Articular chondrocyte of knee joint (primary cell): Measurements from ENCODE around the gene ZNF691. TPM values are rescaled to one million over a fixed set of nuclear protein-coding genes. Genes with fewer than 3 reads are reported as not detected.

Experiments
- total RNA-seq: library from RNA; depleted of rRNA; stranded (reverse); fragments of >200 nt; gene quantifications from 2 replicates; pipeline ENCODE4 v1.2.3, GENCODE V29; 2012

Gene ZNF691
- 7.3 and 10.3 TPM in 2 replicates for total RNA-seq

GRCh38 chr1:42846257-42847110 lies at the start of gene ZNF691:
ZNF691 (plus strand) TSS chr1:42846613; CDS start chr1:42849659, 3,046 bp downstream.

GRCh38 chr1:42816585-42817439 lies 29.6 kb upstream of the ZNF691 start, which contains the start of the genes ERMAP and SVBP:
ERMAP (plus strand) TSS chr1:42817122; CDS start chr1:42830449, 13,327 bp downstream.
SVBP (minus strand) TSS chr1:42817397; CDS start chr1:42816544, 853 bp downstream.

Other genes with a start within 250 kb of the ZNF691 start
- gene PPIH, start 188.2 kb upstream of the ZNF691 start, total RNA-seq: 23.3 and 25.3 TPM in 2 replicates
- 669 and 745 TPM in 2 replicates for gene YBX1, start 164.2 kb upstream of the ZNF691 start, total RNA-seq
- not detected in 2 replicates for gene CLDN19, start 106.4 kb upstream of the ZNF691 start, total RNA-seq
- gene P3H1, start 79.6 kb upstream of the ZNF691 start, total RNA-seq: 132 and 138 TPM in 2 replicates
- gene C1orf50, start 79.4 kb upstream of the ZNF691 start, total RNA-seq: 6.4 and 7.0 TPM in 2 replicates
- 0.11 TPM in 1 of 2 replicates, not detected in the other for gene TMEM269, start 61.6 kb upstream of the ZNF691 start, total RNA-seq
- 25.2 and 25.7 TPM in 2 replicates for gene ERMAP, start 29.5 kb upstream of the ZNF691 start, total RNA-seq
- 20.3 and 26.3 TPM in 2 replicates for gene SVBP, start 29.2 kb upstream of the ZNF691 start, total RNA-seq
- gene SLC2A1, start 112.3 kb downstream of the ZNF691 start, total RNA-seq: 68.5 and 86.8 TPM in 2 replicates